GM12878 (cell line): ENCODE data around the gene SUFU. TPM values are rescaled to one million over a fixed set of nuclear protein-coding genes. Genes with fewer than 3 reads are reported as not detected.

ENCODE experiments used
- ATF7 ChIP-seq: fragments of 450-650 bp; IDR thresholded peaks from 2 replicates; pipeline ENCODE4 v1.6.1; 2016; ENCODE audit warnings: low read depth, mild to moderate bottlenecking
- BHLHE40 ChIP-seq, 2 experiments: fragments of 450-650 bp in 1 of 2; IDR thresholded peaks; 2 replicates each; pipeline ENCODE4 v1.6.1; 2011 to 2017; ENCODE audit warnings: low read depth in 2 of 2, borderline replicate concordance in 1 of 2, improper control_type of control experiment in 1 of 2, low read length in 1 of 2, mild to moderate bottlenecking in 1 of 2
- CBX5 ChIP-seq: sonication (generic); IDR thresholded peaks from 2 replicates; pipeline ENCODE4 v1.6.1; 2016; ENCODE audit warnings: low read depth, moderate library complexity, mild to moderate bottlenecking, inconsistent platforms
- CEBPZ ChIP-seq: fragments of 150-350 bp; IDR thresholded peaks from 2 replicates; pipeline ENCODE4 v1.6.1; 2016; ENCODE audit warnings: low read depth, low read length
- CREM ChIP-seq: IDR thresholded peaks from 2 replicates; pipeline ENCODE4 v1.6.1; 2014; ENCODE audit warnings: antibody characterized with exemption, low read depth
- HSF1 ChIP-seq: fragments of 150-350 bp; IDR thresholded peaks from 2 replicates; pipeline ENCODE4 v1.6.1; 2014; ENCODE audit warnings: mild to moderate bottlenecking, low read depth, low read length
- IRF3 ChIP-seq: fragments of 450-650 bp; IDR thresholded peaks from 2 replicates; pipeline ENCODE4 v1.6.1; 2014; ENCODE audit warnings: mild to moderate bottlenecking
- KLF5 ChIP-seq: fragments of 450-650 bp; IDR thresholded peaks from 2 replicates; pipeline ENCODE4 v1.6.1; 2014; ENCODE audit warnings: mild to moderate bottlenecking; ENCODE audit not compliant: partially characterized antibody
- MYB ChIP-seq: fragments of 150-350 bp; IDR thresholded peaks from 2 replicates; pipeline ENCODE4 v1.6.1; 2014; ENCODE audit warnings: mild to moderate bottlenecking, low read depth, low read length, borderline replicate concordance
- NFIC ChIP-seq: IDR thresholded peaks from 2 replicates; pipeline ENCODE4 v1.6.1; 2012; ENCODE audit warnings: low read depth, mild to moderate bottlenecking, inconsistent platforms, low read length, moderate library complexity
- NR2C1 ChIP-seq: fragments of 450-650 bp; IDR thresholded peaks from 2 replicates; pipeline ENCODE4 v1.6.1; 2017; ENCODE audit warnings: antibody characterized with exemption, mild to moderate bottlenecking, moderate library complexity
- RAD21 ChIP-seq: IDR thresholded peaks from 2 replicates; pipeline ENCODE4 v1.6.1; 2011; ENCODE audit warnings: mild to moderate bottlenecking, low read depth, low read length, moderate library complexity; ENCODE audit not compliant: insufficient read depth
- SKIL ChIP-seq: fragments of 450-650 bp; IDR thresholded peaks from 2 replicates; pipeline ENCODE4 v1.6.1; 2017; ENCODE audit warnings: mild to moderate bottlenecking, low read depth, inconsistent platforms; ENCODE audit not compliant: poor library complexity, severe bottlenecking
- SMARCA5 ChIP-seq: fragments of 450-650 bp; IDR thresholded peaks from 2 replicates; pipeline ENCODE4 v1.6.1; 2017; ENCODE audit warnings: mild to moderate bottlenecking
- SMC3 ChIP-seq: IDR thresholded peaks from 2 replicates; pipeline ENCODE4 v1.6.1; 2011; ENCODE audit warnings: low read length, improper control_type of control experiment, borderline replicate concordance
- SP1 ChIP-seq: IDR thresholded peaks from one replicate; pipeline ENCODE4 v1.6.1; 2011; ENCODE audit warnings: low read depth, low read length
- ZNF24 ChIP-seq: fragments of 450-650 bp; IDR thresholded peaks from 2 replicates; pipeline ENCODE4 v1.6.1; 2017; ENCODE audit warnings: antibody characterized with exemption, mild to moderate bottlenecking
- ZSCAN29 ChIP-seq: fragments of 450-650 bp; IDR thresholded peaks from 2 replicates; pipeline ENCODE4 v1.6.1; 2017; ENCODE audit warnings: mild to moderate bottlenecking, moderate library complexity
- polyA plus RNA-seq, 11 experiments: library from polyadenylated mRNA; depleted of rRNA in 4 of 11; unstranded in 6 of 11; stranded (reverse) in 5 of 11; fragments of >200 nt; fragmentation: Nextera tagmentation in 4 of 11; fragmentation: Illumina TruSeq in 1 of 11; extraction: Ambion mirVana in 4 of 11; extraction: Trizol in 1 of 11; gene quantifications; 1 replicate in 1 of 11; 2 replicates in 10 of 11; pipeline versions ENCODE4 v1.2.1 to v1.2.3, GENCODE V29; 2011 to 2016; ENCODE audit warnings: inconsistent platforms in 2 of 11, missing spikeins in 2 of 11, low read depth in 1 of 11
- total RNA-seq, 4 experiments: library from RNA; depleted of rRNA in 3 of 4; stranded (reverse); fragments of >200 nt in 3 of 4; fragmentation: Illumina TruSeq in 1 of 4; extraction: Trizol in 1 of 4; gene quantifications; 2 replicates each; pipeline versions ENCODE4 v1.2.1 to v1.2.3, GENCODE V29; 2013 to 2021

Gene SUFU
- total and polyA plus RNA-seq, 10 of the 15 experiments (the other 5 are each of a cell fraction or from before 2014, with no cell fraction given), result 0.68 to 7.7 (median 2.4) TPM

GRCh38 chr10:102502337-102503151 lies 1.2 kb upstream of the SUFU start, which contains the start of gene ACTR1A (continued):
- peak; percentile 92 for TF ChIP-seq CREM
- TF ChIP-seq SKIL, result no peak
- no peak for TF ChIP-seq MYB
- no peak for TF ChIP-seq SMC3
- no peak for TF ChIP-seq NFIC
- no peak; the same call in 1 of the 2 replicates for TF ChIP-seq SMARCA5
- TF ChIP-seq SP1, result no peak
- peak; percentile 82 for TF ChIP-seq NR2C1
- TF ChIP-seq RAD21, result no peak
- TF ChIP-seq HSF1, result no peak
- no peak for TF ChIP-seq CEBPZ
- TF ChIP-seq ZSCAN29, result no peak
- TF ChIP-seq ATF7, result no peak
- TF ChIP-seq BHLHE40 (IDR thresholded peaks at IDR 0.05; ENCODE audit: borderline replicate concordance in 1 of 2, low read depth in 2 of 2, low read length in 1 of 2), result 0 out of 4 replicates have a peak, but pooled peaks of 1 of the 2 experiments have one; percentile 5
- TF ChIP-seq ZNF24, result no peak
- no peak for TF ChIP-seq KLF5
- TF ChIP-seq CBX5, result no peak
- no peak for TF ChIP-seq IRF3
